GM20000 (cell line): ENCODE measurements around the gene MYCBP2.

ENCODE experiments used
- DNase-seq: peaks from one replicate; pipeline ENCODE4 v3.0.0; 2012; ENCODE audit warnings: low spot score
- CTCF ChIP-seq: IDR thresholded peaks from 2 replicates; pipeline ENCODE4 v1.5.1; 2012; ENCODE audit warnings: mild to moderate bottlenecking, control low read depth; ENCODE audit errors: extremely low read depth, missing control alignments

MYCBP2 gene

DNA sequence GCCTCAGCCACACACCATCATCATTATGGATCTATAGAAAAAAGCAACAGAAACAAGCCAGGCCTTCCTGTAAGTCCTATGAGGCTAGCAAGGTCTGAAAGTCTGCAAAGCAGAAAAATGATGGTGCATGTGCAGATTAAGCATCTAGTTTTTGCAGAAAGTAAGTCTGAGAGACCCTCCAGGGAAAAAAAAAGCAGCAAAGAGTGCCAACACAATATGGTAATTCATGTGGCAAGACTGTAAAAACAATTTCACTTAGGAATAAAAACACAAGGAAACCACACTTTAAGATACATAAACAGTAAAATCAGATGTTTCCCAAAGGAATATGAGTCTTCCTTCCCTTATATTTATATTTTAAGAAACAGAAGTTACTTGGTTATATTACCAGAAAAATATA lies 187.6 kb downstream of the MYCBP2 start:
- DNase-seq: no peak
- no peak for TF ChIP-seq CTCF

- TF ChIP-seq CTCF: no peak
- DNase-seq: no peak
Observed at GRCh38 chr13:77138813-77139212, 188.1 kb downstream of the MYCBP2 start.

DNA sequence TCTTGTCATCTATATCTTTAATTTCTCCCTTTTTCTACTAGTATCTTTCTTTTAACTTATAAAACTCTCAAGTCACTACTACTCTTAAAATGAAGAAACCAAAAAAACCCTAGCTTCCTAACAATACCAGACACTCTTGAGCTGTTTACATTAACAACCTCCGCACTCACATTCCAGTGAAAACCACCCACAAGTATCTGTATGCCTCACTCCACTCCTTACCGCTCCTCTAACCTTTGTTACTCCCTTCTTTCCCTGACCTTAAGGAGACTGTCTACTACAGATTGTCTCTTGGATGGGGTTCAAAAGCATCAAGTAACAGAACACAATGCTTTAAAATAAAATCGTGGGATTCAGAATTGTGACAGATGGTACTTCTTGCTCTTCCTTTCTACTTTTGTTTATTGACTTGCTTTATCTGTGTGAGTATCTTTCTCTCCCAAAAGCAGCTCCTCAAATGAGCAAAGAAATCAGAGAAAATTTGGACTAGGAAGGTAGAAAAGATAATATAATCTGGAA lies 189.9 kb downstream of the MYCBP2 start:
- no peak for TF ChIP-seq CTCF
- DNase-seq: no peak

GRCh38 chr13:77124423-77124822 lies 202.5 kb downstream of the MYCBP2 start:
- no peak for TF ChIP-seq CTCF
- DNase-seq: no peak

GRCh38 chr13:77118134-77118533 lies 208.8 kb downstream of the MYCBP2 start:
- no peak for DNase-seq
- no peak for TF ChIP-seq CTCF

DNA sequence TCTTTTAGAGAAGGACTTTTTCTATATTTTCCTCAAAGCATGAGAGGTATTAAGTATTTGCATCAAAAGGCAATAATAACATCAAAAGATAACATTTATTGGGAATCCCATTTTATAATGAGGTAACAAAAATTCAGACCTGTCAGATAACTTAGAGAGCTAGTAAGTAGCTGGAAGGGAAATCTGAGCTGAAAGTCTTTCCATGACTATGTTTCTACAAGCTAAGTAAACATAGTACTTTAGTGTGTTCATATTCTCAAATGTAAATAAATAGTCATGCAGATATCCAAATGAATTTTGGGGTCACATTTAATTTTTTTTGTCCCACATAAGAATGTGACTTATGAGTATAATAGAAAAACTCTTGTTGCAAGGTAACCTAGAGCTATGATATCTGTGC lies 212.6 kb downstream of the MYCBP2 start:
- DNase-seq: no peak
- TF ChIP-seq CTCF: no peak

GRCh38 chr13:77113496-77113895 lies 213.4 kb downstream of the MYCBP2 start:
- DNase-seq: no peak
- no peak for TF ChIP-seq CTCF

DNA sequence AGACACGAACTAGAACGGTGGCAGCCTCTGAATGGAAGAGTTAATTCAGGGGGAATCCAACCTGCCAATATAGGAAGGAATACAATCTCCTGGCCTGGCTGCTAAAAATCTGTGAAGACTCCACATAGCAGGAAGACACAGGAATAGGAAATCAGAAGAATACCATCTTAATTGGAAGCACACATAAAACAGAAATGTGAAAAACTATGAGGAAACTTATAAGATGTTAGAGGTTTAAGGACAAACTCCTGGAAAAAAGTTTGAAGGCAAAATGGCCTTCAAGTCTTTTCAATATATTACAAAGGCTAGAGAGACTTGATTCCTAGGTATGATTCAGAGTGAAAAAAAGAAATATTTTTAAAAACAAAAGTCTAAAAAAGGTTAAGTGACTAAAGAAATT lies 221.8 kb downstream of the MYCBP2 start:
- no peak for TF ChIP-seq CTCF
- DNase-seq: no peak
